NCI-H748 (cell line): ENCODE measurements around the gene FTHL17.

Experiments used
- DNase-seq: peaks from one replicate; lab custom pipeline; 2025; ENCODE audit not compliant: unreplicated experiment; lab: John Stamatoyannopoulos, UW

Gene FTHL17

GRCh38 chrX:31071725-31072124 is at the start of gene FTHL17:
Gene FTHL17, minus strand, starts transcription at chrX:31072041. Its CDS starts 88 bp downstream, at chrX:31071953.
- no peak for DNase-seq

- no peak for DNase-seq
These were observed 45.4 kb upstream of the FTHL17 start for GRCh38 chrX:31117266-31117665.

- DNase-seq = no peak
These were observed 43.6 kb upstream of the FTHL17 start for GRCh38 chrX:31115398-31115797.

GRCh38 chrX:31114858-31115257 is 43.0 kb upstream of the FTHL17 start:
- no peak for DNase-seq

GRCh38 chrX:31112226-31112999 is 40.6 kb upstream of the FTHL17 start:
- DNase-seq = no peak

GRCh38 chrX:31110657-31111056 is 38.8 kb upstream of the FTHL17 start:
- no peak for DNase-seq

- DNase-seq = no peak
These were observed 27.8 kb upstream of the FTHL17 start for GRCh38 chrX:31099536-31100090.

GRCh38 chrX:31098079-31098478 is 26.2 kb upstream of the FTHL17 start:
- DNase-seq = no peak

GRCh38 chrX:31093639-31093975 is 21.8 kb upstream of the FTHL17 start:
- no peak for DNase-seq

GRCh38 chrX:31092970-31093638 is 21.3 kb upstream of the FTHL17 start:
- DNase-seq = no peak

- DNase-seq = no peak
These were observed 20.6 kb upstream of the FTHL17 start for GRCh38 chrX:31092476-31092875.

- no peak for DNase-seq
These were observed 20.0 kb upstream of the FTHL17 start for GRCh38 chrX:31091819-31092218.

GRCh38 chrX:31074522-31074921 is 2.7 kb upstream of the FTHL17 start:
- DNase-seq = no peak

- no peak for DNase-seq
These were observed 579 bp downstream of the FTHL17 start for GRCh38 chrX:31071262-31071661.

GRCh38 chrX:31070057-31070468 is 1.8 kb downstream of the FTHL17 start:
- DNase-seq = no peak

GRCh38 chrX:31063114-31063513 is 8.7 kb downstream of the FTHL17 start:
- no peak for DNase-seq

GRCh38 chrX:31061091-31061490 is 10.8 kb downstream of the FTHL17 start:
- DNase-seq = no peak

- DNase-seq = no peak
These were observed 11.8 kb downstream of the FTHL17 start for GRCh38 chrX:31060016-31060415.

GRCh38 chrX:31058284-31058683 is 13.6 kb downstream of the FTHL17 start:
- DNase-seq = peak; percentile 80

GRCh38 chrX:31057691-31058090 is 14.2 kb downstream of the FTHL17 start:
- no peak for DNase-seq

GRCh38 chrX:31057291-31057690 is 14.6 kb downstream of the FTHL17 start:
- peak; percentile 9 for DNase-seq

- DNase-seq = no peak
These were observed 18.2 kb downstream of the FTHL17 start for GRCh38 chrX:31053621-31054020.
